Stimulated activated CD8-positive, alpha-beta memory T cell treated with anti-CD3 and anti-CD28 coated beads, Interleukin-12 subunit alpha, Interleukin-12 subunit beta, amount 100 ng/mL, for 1 hour (primary cell): ENCODE results near the gene GAB4.
"Not testable (repeated sequence)": the region's sequence is repeated elsewhere in the genome, so short reads cannot be mapped to it uniquely, and the experiment has no call there.

Source experiments
- DNase-seq: peaks from one replicate; pipeline ENCODE4 v3.0.0-alpha.2; 2020; ENCODE audit warnings: low read depth

GAB4 gene

GRCh38 chr22:16958475-16958874 is 49.5 kb downstream of the GAB4 start:
- DNase-seq, result no peak

GRCh38 chr22:16957781-16958180 is 50.2 kb downstream of the GAB4 start:
- no peak for DNase-seq

GRCh38 chr22:16956290-16956689 is 51.7 kb downstream of the GAB4 start:
- no peak for DNase-seq

- DNase-seq, result no peak
Observed at GRCh38 chr22:16955678-16956210, 52.3 kb downstream of the GAB4 start.

- DNase-seq, result no peak
Observed at GRCh38 chr22:16955081-16955480, 52.9 kb downstream of the GAB4 start.

GRCh38 chr22:16954060-16954403 is 54.0 kb downstream of the GAB4 start:
- DNase-seq, result no peak

GRCh38 chr22:16953206-16954059 is 54.6 kb downstream of the GAB4 start:
- no peak for DNase-seq

- no peak for DNase-seq
Observed at GRCh38 chr22:16949561-16949960, 58.5 kb downstream of the GAB4 start.

GRCh38 chr22:16937811-16938210 is 70.2 kb downstream of the GAB4 start:
- DNase-seq, result no peak

GRCh38 chr22:16937209-16937608 is 70.8 kb downstream of the GAB4 start:
- DNase-seq, result not testable (repeated sequence)

GRCh38 chr22:16936625-16937024 is 71.4 kb downstream of the GAB4 start:
- no peak for DNase-seq

- DNase-seq, result no peak
Observed at GRCh38 chr22:16935209-16935608, 72.8 kb downstream of the GAB4 start.

GRCh38 chr22:16933291-16934282 is 74.4 kb downstream of the GAB4 start:
- DNase-seq, result no peak

GRCh38 chr22:16932577-16932976 is 75.4 kb downstream of the GAB4 start:
- no peak for DNase-seq

GRCh38 chr22:16925407-16925966 is 82.5 kb downstream of the GAB4 start:
- no peak for DNase-seq

GRCh38 chr22:16922706-16923105 is 85.3 kb downstream of the GAB4 start:
- no peak for DNase-seq

- no peak for DNase-seq
Observed at GRCh38 chr22:16922076-16922475, 85.9 kb downstream of the GAB4 start.

GRCh38 chr22:16917144-16918003 is 90.6 kb downstream of the GAB4 start:
- DNase-seq, result peak; percentile 41

- DNase-seq, result no peak
Observed at GRCh38 chr22:16915701-16916100, 92.3 kb downstream of the GAB4 start.

GRCh38 chr22:16914911-16915310 is 93.1 kb downstream of the GAB4 start:
- DNase-seq, result not testable (repeated sequence)

- no peak for DNase-seq
Observed at GRCh38 chr22:16914006-16914405, 94.0 kb downstream of the GAB4 start.
